GOT3 (cell line): Measurements from ENCODE around the gene RCE1.
A peak's percentile ranks its signal among the peaks of the same experiment; 100 is the strongest.

Source experiments
- DNase-seq: peaks from one replicate; lab custom pipeline; 2025; ENCODE audit warnings: mixed read lengths; lab: John Stamatoyannopoulos, UW

Gene RCE1

DNA sequence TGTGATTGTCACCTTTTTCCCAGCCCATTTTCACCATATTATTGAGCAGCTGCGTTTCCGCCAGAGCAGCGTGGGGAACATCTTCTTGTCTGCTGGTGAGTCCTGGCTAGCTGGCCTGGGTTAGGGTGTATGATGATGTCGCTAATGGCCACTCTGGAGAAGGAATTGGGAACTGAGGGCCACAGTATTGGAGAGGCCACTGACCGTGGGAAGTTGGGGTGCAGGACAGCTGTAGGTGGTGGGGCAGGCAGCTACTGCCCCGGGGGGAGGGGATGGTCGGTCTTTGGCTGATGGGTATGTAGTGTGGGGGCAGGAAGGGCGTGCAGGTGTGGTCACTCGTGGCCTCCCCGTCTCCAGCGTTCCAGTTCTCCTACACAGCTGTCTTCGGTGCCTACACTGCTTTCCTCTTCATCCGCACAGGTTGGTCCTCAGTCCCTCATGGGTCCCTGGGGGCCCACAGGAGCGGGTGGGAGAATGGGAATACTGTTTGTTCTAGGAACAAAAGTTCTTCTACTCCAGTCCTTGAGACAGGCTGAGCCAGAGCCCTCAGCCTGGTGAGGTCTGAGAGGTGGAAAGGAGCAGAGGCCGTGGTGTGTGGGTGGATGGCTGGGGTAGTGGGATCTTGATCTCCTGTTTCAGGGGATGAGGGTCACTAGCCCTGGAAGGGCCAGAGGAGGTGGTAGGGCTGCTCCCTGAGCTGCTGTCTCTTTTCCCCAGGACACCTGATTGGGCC, 2.1 kb downstream of the RCE1 start:
- no peak for DNase-seq

DNA sequence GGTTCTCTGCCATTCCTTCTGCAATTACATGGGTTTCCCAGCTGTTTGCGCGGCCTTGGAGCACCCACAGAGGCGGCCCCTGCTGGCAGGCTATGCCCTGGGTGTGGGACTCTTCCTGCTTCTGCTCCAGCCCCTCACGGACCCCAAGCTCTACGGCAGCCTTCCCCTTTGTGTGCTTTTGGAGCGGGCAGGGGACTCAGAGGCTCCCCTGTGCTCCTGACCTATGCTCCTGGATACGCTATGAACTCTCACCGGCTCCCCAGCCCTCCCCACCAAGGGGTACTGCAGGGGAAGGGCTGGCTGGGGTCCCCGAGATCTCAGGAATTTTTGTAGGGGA, 2.6 kb downstream of the RCE1 start:
- no peak for DNase-seq

DNA sequence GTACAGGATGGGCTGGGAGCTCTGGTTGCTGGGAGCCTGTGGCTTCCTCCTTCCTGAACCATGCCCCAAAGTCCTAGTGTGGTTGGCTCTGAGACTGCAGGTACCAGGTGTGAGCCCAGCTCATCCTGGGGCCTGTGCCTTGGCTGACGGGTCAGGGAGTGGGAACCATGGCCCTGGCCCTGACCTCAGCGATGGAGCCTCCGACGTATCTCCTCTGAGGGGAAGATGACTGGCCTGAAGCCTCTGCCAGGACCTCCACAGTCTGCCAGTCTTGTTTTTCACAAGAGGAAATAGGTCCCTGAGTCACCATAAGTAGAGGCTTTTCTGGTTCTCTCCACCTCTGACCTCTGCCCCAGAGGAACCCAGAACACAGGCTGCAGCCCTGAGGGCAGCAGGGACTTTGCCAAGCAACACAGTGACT, 3.4 kb downstream of the RCE1 start:
- DNase-seq, result no peak

DNA sequence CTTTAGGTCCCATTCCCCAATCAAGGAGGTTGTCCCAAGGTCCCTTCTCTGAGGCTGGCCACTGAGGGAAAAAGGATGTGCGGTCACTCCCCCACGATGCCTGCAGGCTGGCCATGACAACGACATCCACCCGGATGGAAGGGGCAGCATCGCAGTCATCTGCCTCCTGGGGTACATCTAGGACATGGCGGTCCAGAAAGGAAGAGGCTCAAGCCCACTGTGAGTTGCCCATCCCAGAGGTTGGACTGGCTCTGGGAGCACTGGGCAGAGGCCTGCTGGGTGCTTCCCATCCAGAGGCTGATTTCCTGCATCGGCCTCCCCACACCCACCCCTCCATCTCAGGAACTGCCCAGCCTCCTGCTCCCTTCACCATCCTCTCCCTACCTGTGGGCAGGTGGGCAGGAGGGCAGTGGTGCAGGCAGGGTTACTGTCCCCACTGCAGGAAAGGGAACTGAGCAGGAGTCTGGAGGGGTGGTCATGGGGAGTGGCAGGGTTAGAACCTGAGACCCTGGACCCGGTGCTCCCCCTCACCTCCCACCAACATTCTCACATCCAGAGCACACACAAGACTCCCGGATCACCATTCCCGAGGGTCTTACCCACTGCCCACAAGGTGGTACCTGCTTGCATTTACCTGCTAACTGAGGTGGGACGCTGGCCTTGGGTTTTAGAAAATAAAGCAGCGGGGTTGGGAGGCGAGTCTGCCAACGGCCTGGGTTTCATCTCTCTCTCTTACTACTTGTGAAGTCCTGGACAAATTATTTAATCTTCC, 4.4 kb downstream of the RCE1 start:
- no peak for DNase-seq

DNA sequence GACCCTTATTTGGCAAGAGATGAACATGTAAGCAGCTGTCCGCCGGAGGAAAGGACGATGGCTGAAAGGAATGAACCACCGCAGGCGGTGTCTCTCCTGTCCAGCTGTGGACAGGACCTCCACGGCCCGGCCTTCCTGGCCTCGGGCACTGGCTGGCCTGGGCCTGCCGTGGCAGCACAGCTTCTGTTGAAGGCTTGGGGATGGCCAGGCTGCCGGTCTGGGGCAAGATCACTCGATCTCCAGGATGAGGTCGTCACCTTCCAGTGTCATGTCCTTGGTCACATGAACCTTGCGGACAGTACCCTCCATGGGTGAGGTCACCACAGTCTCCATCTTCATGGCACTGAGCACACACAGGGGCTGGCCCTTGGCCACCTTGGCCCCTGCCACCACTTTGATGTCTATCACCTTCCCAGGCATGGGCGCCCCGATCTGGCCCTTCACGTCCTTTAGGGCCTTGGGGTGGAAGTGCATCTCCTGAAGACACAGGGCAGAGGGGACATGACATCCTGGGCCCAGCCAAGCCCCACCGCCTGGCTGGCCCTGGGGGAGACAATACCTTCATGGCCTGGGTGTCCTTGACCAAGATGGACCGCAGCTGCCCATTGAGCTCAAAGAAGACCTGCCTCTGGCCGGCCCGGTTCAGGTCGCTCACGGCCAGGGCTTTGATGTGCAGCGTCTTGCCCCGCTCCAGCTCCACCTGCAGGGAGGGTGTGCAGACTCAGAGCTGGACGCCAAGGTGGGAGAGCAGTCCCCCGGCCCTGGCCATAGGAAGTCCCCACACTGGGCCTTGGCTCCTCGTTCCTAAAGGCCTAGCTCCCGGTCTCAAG, 5.6 kb downstream of the RCE1 start:
- DNase-seq, result no peak

DNA sequence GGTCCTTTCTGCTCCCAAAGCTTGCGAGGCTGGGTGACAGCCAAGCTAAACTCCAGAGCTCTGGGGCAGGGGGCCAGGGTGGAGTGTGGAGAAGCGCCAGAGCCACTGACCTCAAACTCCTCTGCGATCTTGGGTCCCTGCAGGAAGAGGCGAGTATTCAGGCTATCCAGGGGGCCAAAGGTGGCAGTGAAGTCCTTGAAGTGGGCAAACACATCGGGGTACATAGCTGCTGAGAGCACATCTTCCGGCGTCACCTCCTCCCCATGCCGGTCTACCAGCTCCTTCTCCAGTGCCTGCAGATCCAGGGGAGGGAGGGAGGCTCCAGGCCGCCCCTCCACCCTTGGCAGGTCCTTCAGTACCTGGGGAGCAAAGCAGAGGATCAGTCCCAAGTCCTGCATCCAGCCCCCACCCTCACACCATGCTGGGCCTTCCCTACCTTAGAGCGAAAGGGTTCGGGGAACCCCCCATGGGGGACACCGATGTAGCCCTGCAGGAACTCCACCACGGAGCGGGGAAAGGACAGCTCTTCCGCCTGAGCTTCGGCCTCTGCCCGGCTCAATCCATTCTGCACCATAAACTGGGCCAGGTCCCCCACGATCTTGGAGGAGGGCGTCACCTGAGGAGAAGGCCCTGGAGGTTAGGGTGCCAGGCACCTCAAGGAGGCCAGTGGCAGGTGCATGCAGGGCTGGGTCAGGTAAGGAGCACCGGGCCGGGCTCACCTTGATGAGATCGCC, 6.4 kb downstream of the RCE1 start:
- no peak for DNase-seq

DNA sequence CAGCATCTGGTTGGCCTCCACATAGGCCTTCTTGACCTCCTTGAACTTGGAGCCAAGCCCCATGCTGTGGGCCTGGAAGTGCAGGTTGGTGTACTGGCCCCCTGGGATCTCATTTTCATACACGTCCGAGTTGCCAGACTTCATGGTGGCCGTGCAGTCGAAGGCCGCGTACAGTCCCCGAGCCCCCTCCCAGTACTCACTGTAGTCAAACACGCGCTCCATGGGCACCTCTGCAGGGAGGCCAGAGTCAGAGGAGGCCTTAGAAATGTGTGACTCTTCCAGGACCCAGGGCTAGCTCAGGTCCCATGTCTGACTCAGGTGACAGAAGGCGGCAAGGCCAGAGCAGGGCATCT, 7.0 kb downstream of the RCE1 start:
- no peak for DNase-seq

DNA sequence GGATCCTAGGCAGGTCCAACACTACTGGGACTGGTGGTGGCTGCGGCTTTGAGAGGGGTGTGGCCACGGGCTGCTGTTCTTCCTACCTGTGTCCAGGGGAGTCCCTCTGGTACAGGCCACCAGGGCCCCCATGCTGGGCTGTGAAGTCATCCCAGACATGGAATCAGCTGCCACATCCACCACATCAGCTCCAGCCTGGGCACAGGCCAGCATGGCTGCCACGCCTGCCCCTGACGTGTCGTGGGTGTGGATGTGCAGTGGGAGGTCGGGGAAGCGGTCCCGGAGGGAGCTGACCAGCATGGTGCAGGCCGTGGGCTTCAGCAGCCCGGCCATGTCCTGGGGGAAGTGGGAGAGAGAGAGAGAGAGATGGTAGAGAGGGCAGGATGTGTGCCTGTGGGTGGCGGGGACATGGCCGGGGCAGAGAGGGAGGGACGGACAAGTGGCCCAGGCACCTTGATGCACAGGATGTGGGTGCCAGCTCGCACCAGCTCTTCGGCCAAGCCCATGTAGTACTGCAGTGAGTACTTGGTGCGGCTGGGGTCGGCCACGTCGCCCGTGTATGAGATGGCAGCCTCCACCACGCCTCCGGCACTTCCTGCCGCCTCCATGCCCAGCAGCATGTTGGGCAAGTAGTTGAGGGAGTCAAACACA, 7.5 kb downstream of the RCE1 start:
- DNase-seq, result no peak

DNA sequence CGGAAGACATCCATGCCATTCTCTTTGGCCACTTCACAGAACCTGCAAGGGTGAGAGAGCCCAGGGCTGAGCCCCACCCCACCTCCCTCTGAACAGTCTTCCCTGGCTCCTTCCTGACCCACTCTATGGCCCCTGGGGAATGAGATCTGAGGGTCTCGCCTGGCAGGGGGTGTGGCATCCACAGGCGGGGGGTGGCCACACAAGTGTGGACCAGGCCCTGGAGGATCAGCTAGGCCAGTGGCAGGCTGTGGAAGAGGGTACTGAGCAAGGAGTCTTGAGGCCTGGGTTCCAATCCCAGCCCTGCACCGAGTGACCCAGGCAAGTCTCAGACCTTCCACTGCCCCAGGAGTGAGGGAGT, 8.0 kb downstream of the RCE1 start:
- DNase-seq, result no peak

DNA sequence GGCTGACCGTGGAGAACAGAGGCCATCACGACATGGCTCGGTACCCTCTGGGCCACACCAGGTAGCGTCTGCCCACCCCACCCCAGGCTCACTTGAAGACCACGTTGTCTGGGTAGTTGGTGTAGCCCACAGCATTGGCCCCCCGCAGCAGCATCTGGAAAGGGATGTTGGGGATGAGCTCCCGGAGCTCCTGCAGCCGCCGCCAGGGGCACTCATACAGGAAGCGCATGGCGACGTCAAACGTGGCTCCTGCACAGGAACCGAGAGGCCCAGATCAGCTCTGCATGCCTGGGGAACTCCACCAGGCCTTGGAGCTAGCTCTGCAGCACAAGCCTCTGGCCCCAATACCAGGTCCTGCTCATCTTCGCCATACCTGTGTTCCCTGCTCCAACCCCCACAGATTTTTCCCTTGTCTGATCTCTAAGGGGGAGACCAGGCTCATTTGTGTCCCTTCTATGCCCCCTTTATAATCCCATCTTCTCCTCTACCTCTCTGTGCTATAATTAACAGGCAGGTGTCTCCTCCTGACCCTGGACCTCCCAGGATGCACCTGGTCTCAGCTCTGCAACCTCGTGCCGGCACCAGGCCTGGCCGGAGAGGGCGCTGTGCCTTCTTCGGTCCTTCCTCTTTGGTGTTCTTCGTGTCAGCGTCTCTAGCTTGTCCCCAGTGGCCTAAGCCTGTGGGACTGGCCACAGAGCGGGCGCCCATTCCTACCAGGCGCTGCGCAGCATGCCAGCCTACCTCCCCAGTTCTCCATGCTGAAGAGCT, 8.6 kb downstream of the RCE1 start:
- no peak for DNase-seq

DNA sequence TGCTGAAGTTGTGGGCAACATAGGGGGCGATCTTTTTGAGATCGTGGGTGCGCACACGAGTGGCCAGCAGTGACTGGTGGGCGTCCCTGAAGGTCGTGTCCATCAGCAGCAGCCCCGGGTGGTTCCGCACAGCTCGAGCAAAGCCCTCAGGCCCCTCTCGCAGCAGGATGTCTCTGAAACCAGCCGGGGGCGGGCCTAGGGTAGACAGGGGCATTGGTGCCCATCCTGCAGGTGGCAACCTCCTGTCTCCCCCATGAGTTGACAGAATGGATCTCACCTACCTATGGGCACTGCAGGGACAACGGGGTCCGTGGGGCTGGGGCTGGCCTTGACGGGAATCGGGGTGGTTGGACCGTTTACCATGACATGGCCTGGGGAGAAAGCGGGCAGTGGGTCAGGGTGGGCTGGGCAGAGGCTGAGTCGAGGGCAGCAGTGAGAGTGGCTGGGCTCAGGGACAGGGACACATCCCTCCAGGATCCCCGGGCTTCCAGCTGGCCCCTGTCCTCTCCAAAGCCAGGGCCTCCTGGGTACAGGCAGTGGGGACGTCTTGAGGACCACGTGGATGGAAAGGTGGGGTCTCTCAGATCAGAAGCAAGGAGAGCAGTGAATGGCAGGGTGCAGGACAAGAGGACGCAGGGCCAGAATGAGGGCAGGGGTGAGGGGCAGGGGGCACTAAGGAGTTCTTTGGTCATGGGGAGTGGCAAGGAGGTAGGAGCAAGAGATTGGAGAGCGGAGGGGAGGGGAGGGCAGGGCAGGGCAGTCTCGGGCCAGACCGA, 9.4 kb downstream of the RCE1 start:
- DNase-seq, result no peak

DNA sequence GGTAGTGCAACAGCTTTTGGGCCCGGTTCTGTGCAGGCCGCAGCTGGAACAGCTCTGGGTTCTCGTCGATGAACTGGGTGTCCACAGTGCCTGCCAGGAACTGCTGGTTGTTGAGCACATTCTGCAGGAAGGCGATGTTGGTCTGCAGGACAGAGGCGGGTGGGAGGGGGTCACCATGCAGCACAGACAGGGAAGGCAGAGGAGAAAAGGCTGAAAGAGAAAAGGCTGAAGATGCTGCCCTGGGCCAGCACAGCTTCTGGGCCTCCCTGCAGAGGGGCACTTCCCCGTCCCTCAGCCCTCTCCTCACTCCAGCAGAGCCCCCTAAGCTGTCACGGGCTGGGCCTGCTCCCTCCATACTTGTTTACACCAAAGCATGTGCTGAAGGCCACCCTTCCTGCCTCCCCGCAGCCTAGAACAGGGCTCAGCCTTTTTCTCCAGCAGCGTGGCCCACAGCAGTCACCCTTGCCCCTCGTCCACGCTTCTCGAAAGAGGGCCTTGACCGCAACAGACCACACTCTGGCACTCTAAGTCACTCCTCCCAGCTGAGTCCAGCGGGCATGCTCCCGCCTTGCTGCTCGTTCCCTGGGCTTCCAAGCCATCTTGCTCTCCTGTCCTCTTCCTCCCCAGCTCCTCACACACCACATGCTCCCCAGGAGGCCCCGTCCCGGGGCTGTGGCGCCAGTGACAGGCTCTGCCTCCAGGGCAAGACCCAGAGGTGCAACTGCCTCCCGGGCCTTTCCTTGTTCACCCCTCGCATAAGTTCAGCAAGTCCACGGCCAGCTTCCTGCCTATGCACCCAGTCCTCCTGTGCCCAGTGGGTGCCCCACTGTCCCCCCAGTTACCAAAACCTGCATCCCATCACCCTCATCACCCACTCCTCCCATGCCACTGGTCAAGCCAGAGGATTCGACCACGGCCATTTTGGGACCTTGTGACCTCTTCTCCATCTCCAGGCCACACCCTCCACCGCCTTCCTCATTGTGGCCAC, 10.3 kb downstream of the RCE1 start:
- no peak for DNase-seq

DNA sequence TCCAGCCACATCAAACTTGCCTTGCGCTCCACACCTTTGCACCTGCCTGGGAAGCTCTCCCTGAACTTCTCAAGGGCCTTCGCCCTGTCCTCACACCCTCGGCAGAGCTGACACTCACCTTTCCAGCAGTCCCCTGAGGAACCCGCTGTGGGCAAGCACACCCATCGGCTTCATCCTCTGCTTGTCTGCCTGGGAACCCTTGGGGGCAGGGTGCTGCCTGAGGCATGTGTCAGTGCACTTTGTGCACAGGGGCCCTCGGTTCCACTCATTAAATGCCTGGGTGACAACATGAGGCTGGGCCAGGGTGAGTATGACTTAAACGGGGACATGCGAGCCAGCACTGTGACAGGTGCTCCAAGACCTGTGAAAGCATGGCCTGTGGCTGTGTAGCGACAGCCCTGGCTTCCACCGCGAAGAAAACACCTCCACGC, 11.0 kb downstream of the RCE1 start:
- no peak for DNase-seq

DNA sequence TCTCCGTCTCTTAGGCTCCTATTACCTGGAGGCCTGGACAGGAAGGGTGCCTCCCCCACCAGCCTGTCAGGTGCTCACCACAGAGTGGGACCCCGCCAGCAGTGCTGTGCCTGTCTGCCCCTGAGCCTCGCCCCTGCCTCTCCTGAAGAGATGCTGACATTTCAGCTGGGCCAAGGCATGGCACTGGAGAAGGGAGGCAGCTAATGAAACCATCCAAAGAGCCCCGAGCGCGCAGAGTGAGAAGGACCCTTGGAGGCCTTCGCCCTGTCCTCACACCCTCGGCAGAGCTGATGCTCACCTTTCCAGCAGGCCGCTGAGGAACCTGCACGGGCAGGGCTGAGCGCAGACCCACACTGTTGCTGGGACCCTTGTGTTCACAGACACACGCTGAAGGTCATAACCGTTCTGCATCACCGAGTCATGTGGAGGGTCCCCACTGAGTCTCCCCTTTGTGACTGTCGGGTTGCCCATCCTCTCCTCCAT, 11.5 kb downstream of the RCE1 start:
- no peak for DNase-seq

DNA sequence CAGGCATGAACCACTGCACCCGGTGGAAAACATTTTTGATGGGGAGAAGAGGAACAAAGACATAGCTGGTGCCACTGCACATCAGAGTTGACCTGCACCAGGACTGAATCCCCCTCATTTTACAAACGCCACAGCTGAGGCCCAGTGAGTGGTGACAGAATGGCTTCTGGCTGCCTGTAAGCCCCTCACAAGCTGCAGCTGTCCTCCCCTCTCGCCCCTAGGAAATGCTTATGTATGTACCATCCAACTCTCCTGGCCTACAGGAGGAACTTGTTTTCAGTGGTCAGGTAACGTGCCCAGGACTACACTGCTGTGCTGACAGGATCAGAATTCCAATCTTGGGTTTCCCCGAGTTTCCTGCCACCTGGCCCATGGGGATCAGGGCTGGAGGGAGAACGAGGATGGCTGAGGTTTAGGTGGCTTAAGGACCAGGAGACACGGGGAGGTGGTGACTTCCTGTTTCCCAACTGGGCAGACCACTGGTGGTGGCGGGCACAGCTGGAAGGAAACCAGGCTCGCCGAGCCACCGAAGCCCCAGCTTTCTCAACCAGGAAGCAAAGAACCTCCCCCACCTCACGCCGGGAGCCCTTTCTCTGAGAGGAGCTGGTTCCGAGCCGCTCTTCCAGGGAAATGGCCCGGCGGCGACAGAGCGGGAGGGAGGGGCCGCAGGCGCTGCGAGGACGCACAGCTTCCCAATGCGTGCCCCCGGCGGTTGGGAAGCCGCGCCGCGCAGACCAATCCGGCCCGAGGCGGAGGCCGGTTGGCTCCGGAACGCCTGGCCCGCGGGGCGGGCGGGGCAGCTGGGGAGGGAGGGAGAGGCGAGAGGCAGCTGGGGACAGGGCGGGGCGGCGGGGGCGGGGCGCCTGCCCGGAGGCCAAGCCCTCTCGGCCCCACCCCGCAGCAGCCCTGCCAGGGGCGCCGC, 12.6 kb downstream of the RCE1 start:
- peak; percentile 63 for DNase-seq

DNA sequence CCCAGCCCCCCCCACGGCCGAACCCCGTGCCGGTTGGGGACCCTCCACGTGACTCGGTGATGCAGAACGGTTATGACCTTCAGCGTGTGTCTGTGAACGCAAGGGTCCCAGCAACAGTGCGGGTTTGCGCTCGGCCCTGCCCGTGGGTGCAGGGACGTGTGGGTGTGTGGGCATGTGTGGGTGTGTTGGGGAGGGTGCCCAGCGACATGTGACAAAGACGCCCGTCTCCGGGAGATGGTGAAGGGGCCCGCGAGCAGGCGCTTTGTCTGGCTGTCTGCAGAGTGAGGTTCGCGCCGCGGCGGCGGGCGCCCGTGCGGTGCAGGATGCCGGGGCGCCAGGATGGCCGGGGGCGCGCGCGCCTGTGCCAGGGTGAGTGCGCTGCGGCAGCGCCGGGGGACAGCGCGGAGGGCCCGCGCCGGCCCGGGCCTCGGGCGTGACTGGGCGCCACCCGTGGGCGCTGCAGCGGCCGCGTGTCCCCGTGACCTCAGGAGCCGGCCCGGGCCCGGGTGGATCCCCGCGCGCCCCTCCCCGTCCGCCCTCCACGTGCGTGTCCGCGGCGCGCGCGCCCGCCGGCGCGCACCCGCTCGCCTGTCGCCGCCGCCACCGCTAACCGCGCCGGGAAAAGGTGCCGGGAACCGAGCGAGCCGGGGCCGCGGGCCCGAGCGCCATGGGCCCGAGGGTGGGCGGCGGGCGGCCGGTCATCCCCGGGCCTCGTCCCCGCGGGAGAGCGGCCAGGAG, 13.4 kb downstream of the RCE1 start, which contains the start of gene LRFN4:
LRFN4 (plus strand) TSS at position 569 of the 738 bp plus-strand sequence. CDS start 681 bp downstream, outside the sequence.
- DNase-seq, result no peak
